Neuronal stem cell (in vitro differentiated cells): ENCODE measurements around the gene RAB2B.

ENCODE experiments used
- DNase-seq: peaks from one replicate; pipeline ENCODE4 v3.0.0-alpha.2; 2013; ENCODE audit warnings: low spot score
- H2AFZ ChIP-seq: one replicate; pipeline ENCODE4 v1.6.1; 2013; ENCODE audit warnings: mild to moderate bottlenecking, low read length, inconsistent platforms
- H2AK5ac ChIP-seq: 2 replicates; pipeline ENCODE4 v1.6.1; 2013; ENCODE audit warnings: low read depth, mild to moderate bottlenecking, inconsistent platforms, low read length, moderate library complexity, mixed read lengths
- H2BK120ac ChIP-seq: 2 replicates; pipeline ENCODE4 v1.6.1; 2013; ENCODE audit warnings: low read depth, mild to moderate bottlenecking, inconsistent platforms, low read length, moderate library complexity, mixed read lengths
- H2BK12ac ChIP-seq: one replicate; pipeline ENCODE4 v1.6.1; 2013; ENCODE audit warnings: low read length, inconsistent platforms
- H2BK15ac ChIP-seq: 2 replicates; pipeline ENCODE4 v1.6.1; 2013; ENCODE audit warnings: mild to moderate bottlenecking, low read length, inconsistent platforms, mixed read lengths
- H2BK5ac ChIP-seq: one replicate; pipeline ENCODE4 v1.6.1; 2013; ENCODE audit warnings: inconsistent platforms, mild to moderate bottlenecking, low read length, moderate library complexity
- H3K14ac ChIP-seq: one replicate; pipeline ENCODE4 v1.6.1; 2013; ENCODE audit warnings: low read length, inconsistent platforms
- H3K18ac ChIP-seq: 2 replicates; pipeline ENCODE4 v1.6.1; 2013; ENCODE audit warnings: low read length, inconsistent platforms
- H3K23ac ChIP-seq: 2 replicates; pipeline ENCODE4 v1.6.1; 2013; ENCODE audit warnings: low read depth, mild to moderate bottlenecking, mixed read lengths, low read length, inconsistent platforms; ENCODE audit not compliant: poor library complexity
- H3K27ac ChIP-seq: replicated peaks from 3 replicates; pipeline ENCODE4 v1.5.1; 2013; ENCODE audit warnings: low read length, inconsistent platforms
- H3K27me3 ChIP-seq, 3 experiments: 2 replicates each; pipeline ENCODE4 v1.6.1; 2013; ENCODE audit warnings: low read length in 3 of 3, mild to moderate bottlenecking in 2 of 3, inconsistent platforms in 1 of 3, low read depth in 1 of 3, mixed read lengths in 1 of 3, moderate library complexity in 1 of 3; ENCODE audit not compliant: control insufficient read depth in 3 of 3, insufficient read depth in 3 of 3
- H3K36me3 ChIP-seq, 2 donors: replicated peaks in 1 of 2; 2 replicates each; pipeline ENCODE4 v1.6.1; 2013; ENCODE audit warnings: low read length in 2 of 2; ENCODE audit not compliant: control insufficient read depth in 2 of 2, insufficient read depth in 2 of 2
- H3K4ac ChIP-seq: 2 replicates; pipeline ENCODE4 v1.6.1; 2013; ENCODE audit warnings: inconsistent platforms, mild to moderate bottlenecking, low read length, moderate library complexity
- H3K4me1 ChIP-seq, 2 donors: 1 replicate in 1 of 2; 2 replicates in 1 of 2; pipeline ENCODE4 v1.6.1; 2013; ENCODE audit warnings: low read length in 2 of 2, low read depth in 1 of 2; ENCODE audit not compliant: control insufficient read depth in 2 of 2, insufficient read depth in 1 of 2
- H3K4me2 ChIP-seq: one replicate; pipeline ENCODE4 v1.6.1; 2013; ENCODE audit warnings: mild to moderate bottlenecking, low read length, inconsistent platforms; ENCODE audit not compliant: insufficient read depth, poor library complexity, severe bottlenecking
- H3K4me3 ChIP-seq, 2 donors: 2 replicates each; pipeline ENCODE4 v1.5.1; 2013; ENCODE audit warnings: low read length in 2 of 2, mild to moderate bottlenecking in 2 of 2, inconsistent platforms in 1 of 2, moderate library complexity in 1 of 2
- H3K79me1 ChIP-seq: one replicate; pipeline ENCODE4 v1.6.1; 2013; ENCODE audit warnings: low read depth, mild to moderate bottlenecking, inconsistent platforms, low read length, moderate library complexity
- H3K9ac ChIP-seq: one replicate; pipeline ENCODE4 v1.6.1; 2013; ENCODE audit warnings: mild to moderate bottlenecking, low read depth, low read length, inconsistent platforms; ENCODE audit not compliant: poor library complexity
- H3K9me3 ChIP-seq, 2 donors: replicated peaks in 1 of 2; 2 replicates each; pipeline versions ENCODE3 to v1.6.1; 2013; ENCODE audit warnings: low read length in 2 of 2, mild to moderate bottlenecking in 2 of 2, inconsistent platforms in 1 of 2, low read depth in 1 of 2, mixed read lengths in 1 of 2, moderate library complexity in 1 of 2; ENCODE audit not compliant: control insufficient read depth in 2 of 2, insufficient read depth in 1 of 2
- H4K8ac ChIP-seq: one replicate; pipeline ENCODE4 v1.6.1; 2013; ENCODE audit warnings: low read depth, mild to moderate bottlenecking, inconsistent platforms, low read length, moderate library complexity
- H4K91ac ChIP-seq: one replicate; pipeline ENCODE4 v1.6.1; 2013; ENCODE audit warnings: low read length, low read depth, mild to moderate bottlenecking, inconsistent platforms; ENCODE audit not compliant: poor library complexity
- WGBS, 2 donors: extraction: QIAGEN DNeasy Blood & Tissue Kit; methylation state at CpG; one replicate each; pipeline ENCODE4 v1.1.7; 2013; ENCODE audit warnings: missing lambda C conversion rate in 2 of 2, mixed read lengths in 1 of 2; ENCODE audit not compliant: insufficient read length in 2 of 2, insufficient replicate concordance in 1 of 2; ENCODE audit errors: extremely low coverage in 2 of 2; 5-methylcytosine and 5-hydroxymethylcytosine counted together

The RAB2B gene

GRCh38 chr14:21428930-21429329, 47.8 kb downstream of the RAB2B start:
- Histone ChIP-seq H3K9ac (no peak overlapping the region), H3K14ac (no peak overlapping the region), H3K4me2 (no peak overlapping the region), H3K79me1 (peaks cover 8% of the 10 kb centered on the region), H2BK120ac (no peak overlapping the region), H3K36me3 (peaks cover 49 to 98% of the 10 kb centered on the region in 2 donors), H2BK5ac (no peak overlapping the region), H4K8ac (no peak overlapping the region), H4K91ac (no peak overlapping the region), H3K4me3 (no peak overlapping the region), H3K18ac (peak overlapping the region; percentile 9), H2AFZ (no peak overlapping the region), H3K4ac (no peak overlapping the region), H3K4me1 (no peaks in the 10 kb centered on the region), H2BK15ac (no peak overlapping the region), H3K23ac (no peak overlapping the region), H3K27ac (no peak overlapping the region), H3K27me3 (peaks cover 0 to 1% (median 0%) of the 10 kb centered on the region in 3 experiments), H2BK12ac (no peak overlapping the region), H2AK5ac (no peak overlapping the region), H3K9me3 (no peaks in the 10 kb centered on the region)
- WGBS, 2 donors: no CpG with 5 or more reads among the region's 4 CpGs
- no peak for DNase-seq

- Histone ChIP-seq H3K36me3 (peaks cover 55 to 99% of the 10 kb centered on the region in 2 donors), H3K27me3 (peaks cover 0 to 1% (median 0%) of the 10 kb centered on the region in 3 experiments), H4K8ac (no peak overlapping the region), H3K23ac (no peak overlapping the region), H3K79me1 (peaks cover 8% of the 10 kb centered on the region), H3K18ac (no peak overlapping the region), H3K4me3 (no peak overlapping the region), H2BK15ac (no peak overlapping the region), H3K9ac (no peak overlapping the region), H3K27ac (no peak overlapping the region), H3K4me1 (no peaks in the 10 kb centered on the region), H3K14ac (no peak overlapping the region), H3K9me3 (no peaks in the 10 kb centered on the region), H3K4ac (no peak overlapping the region), H4K91ac (no peak overlapping the region), H2BK120ac (no peak overlapping the region), H3K4me2 (no peak overlapping the region), H2BK12ac (no peak overlapping the region), H2AK5ac (no peak overlapping the region), H2BK5ac (no peak overlapping the region), H2AFZ (no peak overlapping the region)
- DNase-seq: no peak
- WGBS, 2 donors: no CpG with 5 or more reads among the region's 1 CpG
Measured at GRCh38 chr14:21426692-21427091, 50.1 kb downstream of the RAB2B start.

GRCh38 chr14:21419528-21419927, 57.2 kb downstream of the RAB2B start:
- no peak overlapping the region for H3K27ac ChIP-seq
- no peak overlapping the region for H2AFZ ChIP-seq
- no peak overlapping the region for H2BK12ac ChIP-seq
- H3K9me3 ChIP-seq: no peaks in the 10 kb centered on the region
- no peak overlapping the region for H4K91ac ChIP-seq
- H3K9ac ChIP-seq: no peak overlapping the region
- peak overlapping the region; percentile 45 for H4K8ac ChIP-seq
- no peak overlapping the region for H2BK15ac ChIP-seq
- no peaks in the 10 kb centered on the region for H3K79me1 ChIP-seq
- no peak overlapping the region for H3K4me3 ChIP-seq
- H3K36me3 ChIP-seq: peaks cover 31 to 93% of the 10 kb centered on the region in 2 donors
- no peak overlapping the region for H3K14ac ChIP-seq
- H2BK5ac ChIP-seq: peak overlapping the region; percentile 44
- H3K4me2 ChIP-seq: no peak overlapping the region
- H3K4ac ChIP-seq: no peak overlapping the region
- no peak overlapping the region for H2AK5ac ChIP-seq
- no peak for DNase-seq
- H2BK120ac ChIP-seq: no peak overlapping the region
- no peak overlapping the region for H3K18ac ChIP-seq
- no peak overlapping the region for H3K23ac ChIP-seq
- H3K27me3 ChIP-seq: no peaks in the 10 kb centered on the region
- no CpG with 5 or more reads among the region's 5 CpGs for WGBS, 2 donors
- no peaks in the 10 kb centered on the region for H3K4me1 ChIP-seq

GRCh38 chr14:21415329-21415728, 61.4 kb downstream of the RAB2B start:
- no peaks in the 10 kb centered on the region for H3K79me1 ChIP-seq
- no peak overlapping the region for H2AK5ac ChIP-seq
- H3K36me3 ChIP-seq: peaks cover 35 to 93% of the 10 kb centered on the region in 2 donors
- H3K4ac ChIP-seq: no peak overlapping the region
- H2BK15ac ChIP-seq: no peak overlapping the region
- H3K4me3 ChIP-seq: no peak overlapping the region
- no peaks in the 10 kb centered on the region for H3K9me3 ChIP-seq
- no peak overlapping the region for H2BK120ac ChIP-seq
- no peak overlapping the region for H4K91ac ChIP-seq
- H2AFZ ChIP-seq: no peak overlapping the region
- no peak overlapping the region for H3K14ac ChIP-seq
- H3K4me2 ChIP-seq: no peak overlapping the region
- no peak overlapping the region for H3K18ac ChIP-seq
- no peaks in the 10 kb centered on the region for H3K27me3 ChIP-seq
- H2BK5ac ChIP-seq: no peak overlapping the region
- no peak overlapping the region for H3K9ac ChIP-seq
- H3K23ac ChIP-seq: no peak overlapping the region
- H3K27ac ChIP-seq: no peak overlapping the region
- no peaks in the 10 kb centered on the region for H3K4me1 ChIP-seq
- H2BK12ac ChIP-seq: no peak overlapping the region
- DNase-seq: no peak
- no CpG with 5 or more reads among the region's 4 CpGs for WGBS, 2 donors
- no peak overlapping the region for H4K8ac ChIP-seq
